Measurements from ENCODE around the gene PTPRN2. TPM values are rescaled to one million over a fixed set of nuclear protein-coding genes. Genes with fewer than 3 reads are reported as not detected.
"Not testable (repeated sequence)": the region's sequence is repeated elsewhere in the genome, so short reads cannot be mapped to it uniquely, and the experiment has no call there.

Gene PTPRN2
- polyA plus RNA-seq, 1 of the 3 experiments (the other 2 are of a cell fraction), result 4.0 TPM

GRCh38 chr7:158160199-158160598 is 427.4 kb downstream of the PTPRN2 start:
- ChIA-PET CTCF (interaction anchor here (0.9 kb wide), 1 partner anchor 18 kb away, joined by 3 read pairs; no protein-coding TSS in a partner anchor), POLR2A (no interaction called here)
- H3F3A ChIP-seq (replicated peaks; ENCODE audit: insufficient read depth), result no peaks in the 10 kb centered on the region
- H3K79me2 ChIP-seq (ENCODE audit: insufficient read depth), result no peaks in the 10 kb centered on the region
- no peak overlapping the region for H2AFZ ChIP-seq (ENCODE audit: low read depth)
- no peak for DNase-seq
- H3K4me1 ChIP-seq (ENCODE audit: control insufficient read depth in 1 of 2, insufficient read depth in 2 of 2, low read depth in 1 of 2, low read length in 1 of 2), result no peaks in the 10 kb centered on the region
- H3K9ac ChIP-seq, result no peak overlapping the region
- no peak overlapping the region for H3K27ac ChIP-seq (ENCODE audit: low read depth in 2 of 2, low read length in 1 of 2)
- TF ChIP-seq RAD21 (IDR thresholded peaks at IDR 0.05; ENCODE audit: low read length) (no peak), GABPA (IDR thresholded peaks at IDR 0.05; ENCODE audit: low read depth) (no peak), NFIC (IDR thresholded peaks at IDR 0.05; ENCODE audit: borderline replicate concordance) (no peak), MXI1 (IDR thresholded peaks at IDR 0.05; ENCODE audit: low read depth, low read length) (no peak), YY1 (IDR thresholded peaks at IDR 0.05; ENCODE audit: low read depth) (no peak), USF2 (IDR thresholded peaks at IDR 0.05; ENCODE audit: borderline replicate concordance, low read depth, low read length) (no peak), EZH2phosphoT487 (IDR thresholded peaks at IDR 0.05; ENCODE audit: borderline replicate concordance, low read depth) (no peak), REST (IDR thresholded peaks at IDR 0.05; ENCODE audit: low read depth, low read length) (no peak), RFX5 (IDR thresholded peaks at IDR 0.05; ENCODE audit: low read length) (no peak), FOSL2 (IDR thresholded peaks at IDR 0.05; ENCODE audit: borderline replicate concordance, low read depth) (no peak)
- 17% methylated on average over 5 of the region's 5 CpGs for WGBS (ENCODE audit: low lambda C conversion rate)
- H3K4me2 ChIP-seq, result no peak overlapping the region
- H4K20me1 ChIP-seq (ENCODE audit: insufficient read depth), result no peaks in the 10 kb centered on the region
- no peaks in the 10 kb centered on the region for H3K27me3 ChIP-seq (ENCODE audit: insufficient read depth)
- H3K36me3 ChIP-seq (replicated peaks in 1 of 2; ENCODE audit: control insufficient read depth in 1 of 2, insufficient read depth in 2 of 2, low read length in 1 of 2), result no peaks in the 10 kb centered on the region
- H3K9me2 ChIP-seq, result no peaks in the 10 kb centered on the region
- no peak overlapping the region for H3K4me3 ChIP-seq (ENCODE audit: low read depth in 2 of 2, low read length in 1 of 2)
- H3K9me3 ChIP-seq, result peaks cover 5% of the 10 kb centered on the region; the same call in 1 of the 2 replicates

- Histone ChIP-seq H2AFZ (ENCODE audit: low read depth) (no peak overlapping the region), H3F3A (replicated peaks; ENCODE audit: insufficient read depth) (no peaks in the 10 kb centered on the region), H3K9ac (no peak overlapping the region), H3K36me3 (replicated peaks in 1 of 2; ENCODE audit: control insufficient read depth in 1 of 2, insufficient read depth in 2 of 2, low read length in 1 of 2) (no peaks in the 10 kb centered on the region), H3K9me3 (peaks cover 5% of the 10 kb centered on the region; the same call in 1 of the 2 replicates), H3K4me3 (ENCODE audit: low read depth in 2 of 2, low read length in 1 of 2) (no peak overlapping the region), H3K27me3 (ENCODE audit: insufficient read depth) (no peaks in the 10 kb centered on the region), H3K79me2 (ENCODE audit: insufficient read depth) (no peaks in the 10 kb centered on the region), H3K4me2 (no peak overlapping the region), H3K9me2 (no peaks in the 10 kb centered on the region), H3K27ac (ENCODE audit: low read depth in 2 of 2, low read length in 1 of 2) (no peak overlapping the region), H3K4me1 (ENCODE audit: control insufficient read depth in 1 of 2, insufficient read depth in 2 of 2, low read depth in 1 of 2, low read length in 1 of 2) (no peaks in the 10 kb centered on the region), H4K20me1 (ENCODE audit: insufficient read depth) (no peaks in the 10 kb centered on the region)
- TF ChIP-seq POLR2AphosphoS5 (IDR thresholded peaks at IDR 0.05; ENCODE audit: low read depth, low read length) (no peak), MXI1 (IDR thresholded peaks at IDR 0.05; ENCODE audit: low read depth, low read length) (no peak), REST (IDR thresholded peaks at IDR 0.05; ENCODE audit: low read depth, low read length) (no peak)
- 51% methylated on average over 16 of the region's 16 CpGs for whole genome bisulfite sequencing (ENCODE audit: low lambda C conversion rate)
- ChIA-PET POLR2A (no interaction called here), CTCF (no interaction called here)
- no peak for DNase-seq
Measured at GRCh38 chr7:158157460-158157859, 430.2 kb downstream of the PTPRN2 start.

- H3K4me1 ChIP-seq (ENCODE audit: control insufficient read depth in 1 of 2, insufficient read depth in 2 of 2, low read depth in 1 of 2, low read length in 1 of 2); H4K20me1 ChIP-seq (ENCODE audit: insufficient read depth); POLR2A ChIA-PET; H3K4me3 ChIP-seq (ENCODE audit: low read depth in 2 of 2, low read length in 1 of 2); H3K27me3 ChIP-seq (ENCODE audit: insufficient read depth); H3K9ac ChIP-seq; H3K9me3 ChIP-seq; H3K36me3 ChIP-seq (replicated peaks in 1 of 2; ENCODE audit: control insufficient read depth in 1 of 2, insufficient read depth in 2 of 2, low read length in 1 of 2); H3F3A ChIP-seq (replicated peaks; ENCODE audit: insufficient read depth); H3K79me2 ChIP-seq (ENCODE audit: insufficient read depth); DNase-seq; H3K4me2 ChIP-seq; H2AFZ ChIP-seq (ENCODE audit: low read depth); H3K9me2 ChIP-seq; H3K27ac ChIP-seq (ENCODE audit: low read depth in 2 of 2, low read length in 1 of 2): not testable (repeated sequence)
- WGBS (ENCODE audit: low lambda C conversion rate), result 54% methylated on average over 17 of the region's 17 CpGs
- CTCF ChIA-PET, result interaction anchor here (1.0 kb wide), 1 partner anchor 26 kb away, joined by 3 read pairs; no protein-coding TSS in a partner anchor
Measured at GRCh38 chr7:158151273-158151672, 436.4 kb downstream of the PTPRN2 start.
